ENCODE measurements around the gene TRIM10. TPM values are rescaled to one million over a fixed set of nuclear protein-coding genes. Genes with fewer than 3 reads are reported as not detected.
A peak's percentile ranks its signal among the peaks of the same experiment; 100 is the strongest.

Gene TRIM10
- polyA plus RNA-seq, 3 donors: not detected

- H3K79me2 ChIP-seq (ENCODE audit: insufficient read depth, low read length): no peaks in the 10 kb centered on the region
- Mint-ChIP-seq H3K27me3 (ENCODE audit: low read depth in 3 of 3) (peaks cover 15 to 31% (median 17%) of the 10 kb centered on the region in 3 donors), H3K27ac (no peak overlapping the region), H3K4me3 (peak overlapping the region in 1 of 2 donors; percentile 5), H3K9me3 (peaks cover 0 to 3% (median 0%) of the 10 kb centered on the region in 7 donors), H3K36me3 (no peaks in the 10 kb centered on the region), H3K4me1 (peaks cover 8% of the 10 kb centered on the region)
- no peaks in the 10 kb centered on the region for H3K4me1 ChIP-seq (ENCODE audit: control insufficient read depth in 1 of 2, insufficient read depth in 2 of 2, low read length in 2 of 2)
- no peak overlapping the region for H3K4me3 ChIP-seq (replicated peaks in 1 of 3; ENCODE audit: low read depth in 2 of 3, low read length in 3 of 3)
- DNase-seq: no peak
- intact Hi-C loops (cut with micrococcal nuclease): no loop called here
- no peak overlapping the region for H3K9ac ChIP-seq (ENCODE audit: insufficient read depth, low read length, poor library complexity, severe bottlenecking)
- peaks cover 4 to 17% of the 10 kb centered on the region in 2 donors for H3K27me3 ChIP-seq (ENCODE audit: control insufficient read depth in 2 of 2, insufficient read depth in 2 of 2, low read length in 2 of 2)
- H3K9me3 ChIP-seq (replicated peaks in 1 of 2; ENCODE audit: control insufficient read depth in 1 of 2, insufficient read depth in 1 of 2, low read length in 2 of 2): no peaks in the 10 kb centered on the region
- H2AFZ ChIP-seq (ENCODE audit: insufficient read depth, low read depth, low read length, poor library complexity, severe bottlenecking): no peak overlapping the region
- no peaks in the 10 kb centered on the region for H3K36me3 ChIP-seq (replicated peaks in 1 of 2; ENCODE audit: control insufficient read depth in 1 of 2, insufficient read depth in 2 of 2, low read length in 2 of 2)
- no peak overlapping the region for H3K4me2 ChIP-seq (replicated peaks; ENCODE audit: extremely low read depth, low read length, poor library complexity, severe bottlenecking)
- H3K27ac ChIP-seq (ENCODE audit: low read depth in 1 of 2, low read length in 2 of 2): no peak overlapping the region
- no peaks in the 10 kb centered on the region for H4K20me1 ChIP-seq (ENCODE audit: insufficient read depth, low read length)
- 84% methylated on average over 5 of the region's 7 CpGs for WGBS (ENCODE audit: insufficient coverage)
- no peak for TF ChIP-seq CTCF (IDR thresholded peaks at IDR 0.05)
Measured at GRCh38 chr6:30145818-30146217, 15.2 kb downstream of the TRIM10 start.

- Histone ChIP-seq H3K9me3 (replicated peaks in 1 of 2; ENCODE audit: control insufficient read depth in 1 of 2, insufficient read depth in 1 of 2, low read length in 2 of 2) (no peaks in the 10 kb centered on the region), H3K79me2 (ENCODE audit: insufficient read depth, low read length) (no peaks in the 10 kb centered on the region), H3K27ac (ENCODE audit: low read depth in 1 of 2, low read length in 2 of 2) (no peak overlapping the region), H3K4me1 (ENCODE audit: control insufficient read depth in 1 of 2, insufficient read depth in 2 of 2, low read length in 2 of 2) (no peaks in the 10 kb centered on the region), H3K27me3 (ENCODE audit: control insufficient read depth in 2 of 2, insufficient read depth in 2 of 2, low read length in 2 of 2) (peaks cover 4 to 17% of the 10 kb centered on the region in 2 donors), H3K4me3 (replicated peaks in 1 of 3; ENCODE audit: low read depth in 2 of 3, low read length in 3 of 3) (no peak overlapping the region), H4K20me1 (ENCODE audit: insufficient read depth, low read length) (no peaks in the 10 kb centered on the region), H3K4me2 (replicated peaks; ENCODE audit: extremely low read depth, low read length, poor library complexity, severe bottlenecking) (no peak overlapping the region), H3K36me3 (replicated peaks in 1 of 2; ENCODE audit: control insufficient read depth in 1 of 2, insufficient read depth in 2 of 2, low read length in 2 of 2) (no peaks in the 10 kb centered on the region), H3K9ac (ENCODE audit: insufficient read depth, low read length, poor library complexity, severe bottlenecking) (no peak overlapping the region), H2AFZ (ENCODE audit: insufficient read depth, low read depth, low read length, poor library complexity, severe bottlenecking) (no peak overlapping the region)
- TF ChIP-seq CTCF (IDR thresholded peaks at IDR 0.05): no peak
- H3K4me3 Mint-ChIP-seq: no peak overlapping the region
- peaks cover 2% of the 10 kb centered on the region for H3K4me1 Mint-ChIP-seq
- no peaks in the 10 kb centered on the region for H3K36me3 Mint-ChIP-seq
- DNase-seq: no peak
- H3K27ac Mint-ChIP-seq: no peak overlapping the region
- 85% methylated on average over 6 of the region's 6 CpGs for WGBS (ENCODE audit: insufficient coverage)
- H3K27me3 Mint-ChIP-seq (ENCODE audit: low read depth in 3 of 3): peaks cover 15 to 33% (median 18%) of the 10 kb centered on the region in 3 donors
- intact Hi-C loops (cut with micrococcal nuclease): no loop called here
- H3K9me3 Mint-ChIP-seq: peaks cover 0 to 3% (median 0%) of the 10 kb centered on the region in 7 donors
Measured at GRCh38 chr6:30144811-30145210, 16.2 kb downstream of the TRIM10 start.
